HG02759 (cell line): ENCODE results near the gene ANKRD36B.
"Not testable (repeated sequence)": the region's sequence is repeated elsewhere in the genome, so short reads cannot be mapped to it uniquely, and the experiment has no call there.

ENCODE experiments used
- ATAC-seq: cut with Tn5 transposase; IDR thresholded peaks from one replicate; pipeline ENCODE4 v1.9.1; 2021; ENCODE audit warnings: mild to moderate bottlenecking, moderate library complexity; ENCODE audit not compliant: unreplicated experiment

Gene ANKRD36B

GRCh38 chr2:97550498-97550897 lies 39.2 kb downstream of the ANKRD36B start:
- ATAC-seq: not testable (repeated sequence)

GRCh38 chr2:97549058-97549457 lies 40.6 kb downstream of the ANKRD36B start:
- not testable (repeated sequence) for ATAC-seq

GRCh38 chr2:97548536-97548935 lies 41.1 kb downstream of the ANKRD36B start:
- not testable (repeated sequence) for ATAC-seq

GRCh38 chr2:97546711-97547110 lies 43.0 kb downstream of the ANKRD36B start:
- no peak for ATAC-seq

- not testable (repeated sequence) for ATAC-seq
These were observed 44.8 kb downstream of the ANKRD36B start for GRCh38 chr2:97544911-97545310.

GRCh38 chr2:97525904-97526303 lies 63.8 kb downstream of the ANKRD36B start:
- ATAC-seq: not testable (repeated sequence)

- not testable (repeated sequence) for ATAC-seq
These were observed 65.9 kb downstream of the ANKRD36B start for GRCh38 chr2:97523816-97524215.

GRCh38 chr2:97522916-97523555 lies 66.6 kb downstream of the ANKRD36B start:
- not testable (repeated sequence) for ATAC-seq

GRCh38 chr2:97495651-97496050 lies 94.0 kb downstream of the ANKRD36B start:
- not testable (repeated sequence) for ATAC-seq

- not testable (repeated sequence) for ATAC-seq
These were observed 99.5 kb downstream of the ANKRD36B start for GRCh38 chr2:97490141-97490540.
